RWPE2 (cell line): ENCODE data around the gene SCARB1.

Experiments
- ATAC-seq: fragments of 200-7000 bp; cut with Tn5 transposase; 3 replicates; pipeline ENCODE4 v1.9.1; 2021; ENCODE audit warnings: low read depth
- DNase-seq: peaks from one replicate; pipeline ENCODE4 v3.0.0-alpha.2; 2020; ENCODE audit warnings: low spot score
- H3K27ac ChIP-seq: fragments of 450-650 bp; 2 replicates; pipeline ENCODE4 v1.5.1; 2017; ENCODE audit warnings: mild to moderate bottlenecking; ENCODE audit not compliant: poor library complexity, severe bottlenecking
- H3K27me3 ChIP-seq: fragments of 250-450 bp; sonication (Bioruptor Pico); 2 replicates; pipeline ENCODE4 v1.5.1; 2021; ENCODE audit warnings: mild to moderate bottlenecking, moderate library complexity; ENCODE audit not compliant: insufficient read depth, poor library complexity, severe bottlenecking
- H3K36me3 ChIP-seq: fragments of 250-450 bp; sonication (Bioruptor Pico); 2 replicates; pipeline ENCODE4 v1.5.1; 2020; ENCODE audit warnings: low read depth, mild to moderate bottlenecking, moderate library complexity
- H3K4me1 ChIP-seq: fragments of 250-450 bp; sonication (Bioruptor Pico); 2 replicates; pipeline ENCODE4 v1.5.1; 2021; ENCODE audit warnings: mild to moderate bottlenecking, moderate library complexity; ENCODE audit not compliant: insufficient read depth, poor library complexity, severe bottlenecking
- H3K4me3 ChIP-seq: fragments of 250-450 bp; sonication (Bioruptor Pico); 2 replicates; pipeline ENCODE4 v1.5.1; 2021; ENCODE audit warnings: mild to moderate bottlenecking, moderate library complexity; ENCODE audit not compliant: severe bottlenecking
- H3K9me3 ChIP-seq: fragments of 250-450 bp; sonication (Bioruptor Pico); 2 replicates; pipeline ENCODE4 v1.5.1; 2021; ENCODE audit warnings: mild to moderate bottlenecking, moderate library complexity; ENCODE audit not compliant: severe bottlenecking
- TF ChIP-seq, protein P1 (sequence below): fragments of 450-650 bp; IDR thresholded peaks from one replicate; pipeline ENCODE4 v1.5.1; 2017; ENCODE audit warnings: mild to moderate bottlenecking, moderate library complexity; ENCODE audit not compliant: poor library complexity, severe bottlenecking

The SCARB1 gene

DNA sequence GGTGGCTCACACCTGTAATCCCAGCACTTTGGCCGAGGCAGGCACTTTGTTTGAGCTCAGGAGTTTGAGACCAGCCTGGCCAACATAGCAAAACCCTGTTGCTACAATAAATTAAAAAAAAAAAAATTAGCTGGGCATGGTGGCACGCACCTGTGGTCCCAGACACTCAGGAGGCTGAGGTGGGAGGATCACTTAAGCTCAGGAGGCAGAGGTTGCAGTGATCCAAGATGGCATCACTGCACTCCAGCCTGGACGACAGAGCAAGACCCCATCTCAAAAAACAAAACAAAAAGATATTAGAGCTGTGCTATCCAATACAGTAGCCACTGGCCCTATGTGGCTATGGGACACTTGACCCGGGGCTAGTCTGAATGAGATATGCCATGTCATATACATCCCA, 6.9 kb upstream of the SCARB1 start:
- H3K27me3 ChIP-seq, result no peaks in the 10 kb centered on the region
- ATAC-seq (no peak), DNase-seq (no peak)
- H3K36me3 ChIP-seq, result no peaks in the 10 kb centered on the region
- no peak overlapping the region for H3K27ac ChIP-seq
- TF ChIP-seq, protein P1, sequence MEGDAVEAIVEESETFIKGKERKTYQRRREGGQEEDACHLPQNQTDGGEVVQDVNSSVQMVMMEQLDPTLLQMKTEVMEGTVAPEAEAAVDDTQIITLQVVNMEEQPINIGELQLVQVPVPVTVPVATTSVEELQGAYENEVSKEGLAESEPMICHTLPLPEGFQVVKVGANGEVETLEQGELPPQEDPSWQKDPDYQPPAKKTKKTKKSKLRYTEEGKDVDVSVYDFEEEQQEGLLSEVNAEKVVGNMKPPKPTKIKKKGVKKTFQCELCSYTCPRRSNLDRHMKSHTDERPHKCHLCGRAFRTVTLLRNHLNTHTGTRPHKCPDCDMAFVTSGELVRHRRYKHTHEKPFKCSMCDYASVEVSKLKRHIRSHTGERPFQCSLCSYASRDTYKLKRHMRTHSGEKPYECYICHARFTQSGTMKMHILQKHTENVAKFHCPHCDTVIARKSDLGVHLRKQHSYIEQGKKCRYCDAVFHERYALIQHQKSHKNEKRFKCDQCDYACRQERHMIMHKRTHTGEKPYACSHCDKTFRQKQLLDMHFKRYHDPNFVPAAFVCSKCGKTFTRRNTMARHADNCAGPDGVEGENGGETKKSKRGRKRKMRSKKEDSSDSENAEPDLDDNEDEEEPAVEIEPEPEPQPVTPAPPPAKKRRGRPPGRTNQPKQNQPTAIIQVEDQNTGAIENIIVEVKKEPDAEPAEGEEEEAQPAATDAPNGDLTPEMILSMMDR, result no peak
- no peaks in the 10 kb centered on the region for H3K9me3 ChIP-seq
- no peak overlapping the region for H3K4me3 ChIP-seq
- H3K4me1 ChIP-seq, result peaks cover 6% of the 10 kb centered on the region

DNA sequence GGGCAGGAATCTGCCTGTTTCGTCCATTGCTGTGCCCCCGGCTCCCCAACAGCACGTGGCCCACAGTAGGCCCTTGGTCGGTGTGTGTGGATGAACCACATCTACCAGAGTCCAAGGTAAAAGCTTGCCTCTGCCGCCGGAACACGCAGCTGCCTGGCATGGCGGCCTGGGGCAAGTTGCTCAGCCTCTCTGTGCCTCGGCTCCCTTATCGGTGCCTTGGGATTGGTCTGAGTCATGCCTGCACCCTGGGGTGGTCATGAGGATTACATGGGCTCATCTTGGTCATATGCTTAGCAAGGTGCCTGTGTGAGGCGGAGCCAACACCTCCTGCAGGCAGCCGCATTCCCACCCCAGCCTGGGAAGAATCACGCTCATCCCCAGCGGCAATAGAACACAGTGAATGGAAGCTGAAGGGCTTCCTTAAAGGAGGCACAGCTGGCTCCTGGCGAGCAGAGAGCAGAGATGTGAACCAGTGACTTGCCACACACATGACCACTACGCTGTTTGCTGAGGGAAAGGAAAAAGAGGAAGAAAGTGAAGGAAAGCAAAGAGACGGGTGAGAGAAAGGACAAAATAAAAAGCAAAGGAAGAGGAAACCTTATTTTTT, 5.5 kb upstream of the SCARB1 start:
- no peaks in the 10 kb centered on the region for H3K9me3 ChIP-seq
- no peak overlapping the region for H3K4me3 ChIP-seq
- peak; percentile 37; the same call in 2 of the 3 replicates for ATAC-seq
- no peaks in the 10 kb centered on the region for H3K27me3 ChIP-seq
- H3K36me3 ChIP-seq, result no peaks in the 10 kb centered on the region
- peaks cover 8% of the 10 kb centered on the region for H3K4me1 ChIP-seq
- TF ChIP-seq, protein P1, result no peak
- no peak overlapping the region for H3K27ac ChIP-seq
- DNase-seq, result no peak

DNA sequence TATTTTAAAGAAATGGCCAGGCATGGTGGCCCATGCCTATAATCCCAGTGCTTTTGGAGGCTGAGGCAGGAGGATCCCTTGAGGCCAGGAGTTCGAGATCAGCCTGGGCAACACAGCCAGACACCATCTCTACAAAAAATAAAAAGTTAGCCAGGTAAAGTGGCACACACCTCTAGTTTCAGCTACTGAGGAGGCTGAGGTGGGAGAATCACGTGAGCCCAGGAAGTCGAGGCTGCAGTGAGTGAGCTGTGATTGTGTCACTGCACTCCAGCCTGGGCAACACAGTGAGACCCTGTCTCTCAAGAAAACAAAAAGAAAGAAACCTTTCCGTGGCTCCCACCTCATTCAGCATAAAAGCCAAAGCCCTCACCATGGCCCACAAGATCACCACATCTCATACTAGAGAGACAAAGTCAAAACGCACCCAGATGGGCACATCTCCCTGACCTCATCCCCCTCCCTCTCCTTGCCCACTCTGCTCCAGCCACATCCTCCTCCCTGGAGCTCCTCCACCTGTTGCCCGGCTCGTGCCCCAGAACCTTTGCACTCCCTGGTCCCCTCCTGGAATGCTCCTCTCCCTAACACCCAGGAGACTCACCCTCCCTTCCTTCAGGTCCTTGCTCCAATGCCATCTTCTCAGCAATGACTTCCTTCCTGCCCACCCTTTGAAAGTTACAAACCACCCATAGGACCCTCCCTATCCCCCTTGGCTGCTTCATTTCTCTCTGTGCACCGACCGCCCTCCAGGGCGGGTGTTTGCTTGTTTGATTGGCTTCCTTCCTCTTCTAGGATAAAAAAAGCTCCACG, 4.8 kb upstream of the SCARB1 start:
- TF ChIP-seq, protein P1, result no peak
- H3K4me1 ChIP-seq, result peaks cover 10% of the 10 kb centered on the region
- H3K27ac ChIP-seq, result no peak overlapping the region
- no peak overlapping the region for H3K4me3 ChIP-seq
- ATAC-seq (no peak), DNase-seq (no peak)
- no peaks in the 10 kb centered on the region for H3K9me3 ChIP-seq
- H3K36me3 ChIP-seq, result no peaks in the 10 kb centered on the region
- no peaks in the 10 kb centered on the region for H3K27me3 ChIP-seq

DNA sequence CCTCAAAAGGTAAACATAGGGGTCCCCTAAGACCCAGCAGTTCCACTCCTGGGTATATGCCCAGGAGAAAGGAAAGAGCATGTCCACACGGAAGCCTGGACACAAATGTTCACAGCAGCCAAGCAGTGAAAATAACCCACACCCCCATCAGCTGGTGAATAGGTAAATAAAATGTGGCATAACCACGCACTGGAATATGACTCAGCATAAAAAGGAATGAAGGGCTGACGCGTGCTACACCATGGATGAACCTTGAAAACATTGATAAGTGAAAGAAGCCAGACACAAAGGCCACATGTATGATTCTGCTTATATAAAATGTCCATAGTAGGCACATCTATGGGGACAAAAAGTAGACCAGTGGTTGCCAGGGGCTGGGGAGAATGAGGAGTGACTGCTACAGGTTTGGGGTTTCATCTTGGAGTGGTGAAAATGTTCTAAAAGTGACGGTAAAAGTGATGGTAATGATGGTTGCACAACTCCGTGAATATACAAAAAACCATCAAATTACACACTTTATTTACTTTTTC, 3.8 kb upstream of the SCARB1 start:
- Histone ChIP-seq H3K27ac (no peak overlapping the region), H3K4me3 (no peak overlapping the region), H3K4me1 (peaks cover 13% of the 10 kb centered on the region), H3K27me3 (no peaks in the 10 kb centered on the region), H3K9me3 (no peaks in the 10 kb centered on the region), H3K36me3 (no peaks in the 10 kb centered on the region)
- DNase-seq (no peak), ATAC-seq (0 out of 3 replicates have a peak, but pooled peaks have one; percentile 13)
- TF ChIP-seq, protein P1, result no peak
